Liver (tissue), 2 donors: ENCODE measurements around the gene MANEA.

ENCODE experiments used
- EGR1 ChIP-seq, 2 donors: IDR thresholded peaks; 2 replicates each; pipeline ENCODE4 v1.6.1; 2016 to 2018; ENCODE audit warnings: antibody characterized with exemption in 2 of 2, low read depth in 2 of 2
- HNF4G ChIP-seq: IDR thresholded peaks from 2 replicates; pipeline ENCODE4 v1.6.1; 2016; ENCODE audit warnings: antibody characterized with exemption
- donor health status: healthy.

DNA sequence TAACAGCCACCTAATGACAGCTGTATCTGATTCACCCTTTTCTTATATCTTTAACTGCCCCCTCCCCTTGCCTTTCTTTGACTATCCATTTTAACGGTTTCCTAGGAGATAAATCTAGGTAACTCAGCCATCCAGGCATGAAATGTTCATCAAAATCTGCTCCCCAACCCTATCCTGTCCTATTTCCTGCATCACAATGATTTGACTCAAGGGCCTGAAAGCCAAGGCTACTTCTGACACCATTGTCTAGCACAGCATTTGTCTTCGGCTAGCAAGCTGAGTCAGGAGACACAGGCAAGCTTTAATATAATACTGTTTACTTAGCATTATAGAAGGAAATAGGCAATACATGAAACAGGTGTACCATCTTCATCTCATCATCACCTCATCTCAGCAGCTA, 31.6 kb upstream of the MANEA start:
- TF ChIP-seq HNF4G (no peak), EGR1 (IDR thresholded peaks at IDR 0.05; ENCODE audit: low read depth in 2 of 2) (no peak)
